Heart right ventricle (tissue), 16 donors: ENCODE results near the gene ETF1. TPM values are rescaled to one million over a fixed set of nuclear protein-coding genes. Genes with fewer than 3 reads are reported as not detected.

Experiments used
- ATAC-seq, 8 donors: fragments of 200-7000 bp; cut with Tn5 transposase; one replicate each; pipeline ENCODE4 v1.9.1; 2020; ENCODE audit warnings: mild to moderate bottlenecking in 8 of 8, moderate library complexity in 8 of 8, moderate number of reproducible peaks in 1 of 8
- DNase-seq, 2 donors: peaks; one replicate each; pipeline ENCODE4 v3.0.0-alpha.2; 2020
- H3K27ac ChIP-seq, 10 donors: fragments of 200-600 bp; sonication (generic) in 2 of 10; one replicate each; pipeline versions ENCODE4 v1.5.0 to v1.8.0; 2020 to 2022; ENCODE audit warnings: mild to moderate bottlenecking in 3 of 10
- H3K27me3 ChIP-seq, 7 donors: fragments of 200-600 bp; one replicate each; pipeline ENCODE4 v1.8.0; 2021 to 2022; ENCODE audit warnings: mild to moderate bottlenecking in 2 of 7
- H3K36me3 ChIP-seq, 9 donors: fragments of 200-600 bp; sonication (generic) in 1 of 9; one replicate each; pipeline versions ENCODE4 v1.5.0 to v1.8.0; 2020 to 2022; ENCODE audit warnings: mild to moderate bottlenecking in 2 of 9
- H3K4me1 ChIP-seq, 9 donors: fragments of 200-600 bp; sonication (generic) in 1 of 9; one replicate each; pipeline versions ENCODE4 v1.5.0 to v1.8.0; 2020 to 2022; ENCODE audit warnings: mild to moderate bottlenecking in 4 of 9
- H3K4me3 ChIP-seq, 10 donors: fragments of 200-600 bp; sonication (generic) in 2 of 10; one replicate each; pipeline versions ENCODE4 v1.5.0 to v1.8.0; 2020 to 2022; ENCODE audit warnings: mild to moderate bottlenecking in 7 of 10, moderate library complexity in 2 of 10
- H3K9me3 ChIP-seq, 11 donors: fragments of 200-600 bp in 10 of 11; sonication (generic) in 2 of 11; one replicate each; pipeline versions ENCODE4 v1.5.0 to v1.8.0; 2013 to 2022; ENCODE audit warnings: mild to moderate bottlenecking in 2 of 11, control low read depth in 1 of 11, moderate library complexity in 1 of 11
- WGBS, 2 donors: extraction: QIAGEN DNeasy Blood & Tissue Kit; methylation state at CpG; one replicate each; pipeline ENCODE4 v1.1.7; 2013; ENCODE audit warnings: inconsistent platforms in 1 of 2; 5-methylcytosine and 5-hydroxymethylcytosine counted together
- intact Hi-C, 10 donors: fragments of 100-400 bp; cut with DNase I; formaldehyde crosslinking; loops; one replicate each; pipeline versions ENCODE4 v1.11.1 to v1.14.2; 2022
- polyA plus RNA-seq, 2 donors: library from polyadenylated mRNA; stranded (reverse); fragments of 200-250 nt; gene quantifications; one replicate each; pipeline ENCODE4 v1.2.3, GENCODE V29; 2013
- total RNA-seq, 10 donors: library from RNA; stranded (reverse); fragmentation: NEBNext Ultra II Directional in 3 of 10; extraction: Animal tissue kit (Norgen Biotek cat#: 25700) in 3 of 10; gene quantifications; one replicate each; pipeline versions ENCODE4 v1.2.1 to v1.2.4, GENCODE V29; 2021 to 2023
- TF ChIP-seq, protein P1 (sequence below), 9 donors: fragments of 200-600 bp; sonication (generic) in 2 of 9; IDR thresholded peaks; one replicate each; pipeline versions ENCODE4 v1.5.0 to v1.8.0; 2021 to 2022; ENCODE audit warnings: antibody characterized with exemption in 9 of 9, mild to moderate bottlenecking in 5 of 9, moderate library complexity in 1 of 9
- donor health status: Arrhythmogenic right ventricular cardiomyopathy.
- donor health status: ischemic (EF 13 %, LVEDD 7.1; RV severe dilation, severe dysfunction).
- donor health status: healthy with polysubstance abuse.
- donor health status: DM: no; HTN: yes; CAD: no.
- donor health status: DM: no; HTN: no; CAD: no.
- donor health status: ischemic (EF 25% LVEDD 6.9; RV normal size, moderate dysfunction).
- donor health status: ischemic (EF 25% LVEDD 5.7; RV mildly dilated, moderate dysfunction).
- donor health status: healthy.
- donor health status: DM: yes; HTN: yes; CAD: no.
- donor health status: Ischemic cardiomyopathy.
- donor health status: ischemic (EF 35%, LVEDD 5.7; RV mildly dilated, moderate dysfunction).
- donor health status: nonischemic (EF 11% LVEDD 7.7; RV severe dilation, severe dysfunction).
- donor health status: DM: yes; HTN: yes; CAD: no.
- donor health status: PGD.
- donor health status: ischemic (EF 29% LVEDD 5.4; RV normal size, mild dysfunction).
- donor health status: nonischemic (EF 23%, LVEDD 6.1; RV moderate dilation, normal function).

The ETF1 gene
- total and polyA plus RNA-seq, 12 donors, result 17.9 to 113 (median 82.8) TPM

DNA sequence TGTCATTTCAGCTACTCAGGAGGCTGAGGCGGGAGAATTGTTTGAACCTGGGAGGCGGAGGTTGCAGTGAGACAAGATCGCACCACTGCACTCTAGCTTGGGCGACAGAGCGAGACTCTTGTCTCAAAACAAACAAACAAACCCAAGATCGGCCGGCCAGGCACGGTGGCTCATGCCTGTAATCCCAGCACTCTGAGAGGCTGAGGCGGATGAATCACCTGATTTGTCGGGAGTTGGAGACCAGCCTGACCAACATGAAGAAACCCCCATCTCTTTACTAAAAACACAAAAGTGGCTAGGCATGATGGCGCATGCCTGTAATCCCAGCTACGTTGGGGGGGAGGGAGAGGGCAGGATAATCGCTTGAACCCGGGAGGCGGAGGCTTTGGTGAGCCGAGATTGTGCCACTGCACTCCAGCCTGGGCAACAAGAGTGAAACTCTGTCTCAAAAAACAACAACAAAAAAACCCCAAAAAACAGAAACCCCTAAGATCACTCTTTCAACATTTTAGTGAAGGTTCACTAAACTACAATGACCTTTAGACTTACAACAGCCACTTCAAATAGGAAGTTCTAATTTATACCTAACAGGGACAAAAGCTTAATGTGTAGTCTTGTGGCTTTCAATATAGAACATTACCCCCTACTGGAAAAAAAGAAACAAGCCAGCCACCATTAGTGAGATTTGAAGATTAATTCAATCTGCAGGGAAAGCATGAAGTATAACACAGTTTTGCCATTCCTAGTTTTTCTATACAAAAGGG, 25.2 kb upstream of the ETF1 start:
- Histone ChIP-seq H3K4me1 (peaks cover 0 to 44% (median 16%) of the 10 kb centered on the region in 9 donors), H3K27me3 (no peaks in the 10 kb centered on the region), H3K36me3 (peaks cover 3 to 100% (median 93%) of the 10 kb centered on the region in 9 donors), H3K27ac (no peak overlapping the region), H3K4me3 (no peak overlapping the region), H3K9me3 (no peaks in the 10 kb centered on the region)
- no peak for DNase-seq
- WGBS, 2 donors, result 85 to 87% methylated on average over 16 of the region's 16 CpGs
- TF ChIP-seq, protein P1, sequence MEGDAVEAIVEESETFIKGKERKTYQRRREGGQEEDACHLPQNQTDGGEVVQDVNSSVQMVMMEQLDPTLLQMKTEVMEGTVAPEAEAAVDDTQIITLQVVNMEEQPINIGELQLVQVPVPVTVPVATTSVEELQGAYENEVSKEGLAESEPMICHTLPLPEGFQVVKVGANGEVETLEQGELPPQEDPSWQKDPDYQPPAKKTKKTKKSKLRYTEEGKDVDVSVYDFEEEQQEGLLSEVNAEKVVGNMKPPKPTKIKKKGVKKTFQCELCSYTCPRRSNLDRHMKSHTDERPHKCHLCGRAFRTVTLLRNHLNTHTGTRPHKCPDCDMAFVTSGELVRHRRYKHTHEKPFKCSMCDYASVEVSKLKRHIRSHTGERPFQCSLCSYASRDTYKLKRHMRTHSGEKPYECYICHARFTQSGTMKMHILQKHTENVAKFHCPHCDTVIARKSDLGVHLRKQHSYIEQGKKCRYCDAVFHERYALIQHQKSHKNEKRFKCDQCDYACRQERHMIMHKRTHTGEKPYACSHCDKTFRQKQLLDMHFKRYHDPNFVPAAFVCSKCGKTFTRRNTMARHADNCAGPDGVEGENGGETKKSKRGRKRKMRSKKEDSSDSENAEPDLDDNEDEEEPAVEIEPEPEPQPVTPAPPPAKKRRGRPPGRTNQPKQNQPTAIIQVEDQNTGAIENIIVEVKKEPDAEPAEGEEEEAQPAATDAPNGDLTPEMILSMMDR (IDR thresholded peaks at IDR 0.05), result no peak
- intact Hi-C loops, result loop anchor here in 1 of 10 donors (10.0 kb wide), 1 partner anchor 767 kb away; no protein-coding TSS in a partner anchor
- ATAC-seq, result no peak

DNA sequence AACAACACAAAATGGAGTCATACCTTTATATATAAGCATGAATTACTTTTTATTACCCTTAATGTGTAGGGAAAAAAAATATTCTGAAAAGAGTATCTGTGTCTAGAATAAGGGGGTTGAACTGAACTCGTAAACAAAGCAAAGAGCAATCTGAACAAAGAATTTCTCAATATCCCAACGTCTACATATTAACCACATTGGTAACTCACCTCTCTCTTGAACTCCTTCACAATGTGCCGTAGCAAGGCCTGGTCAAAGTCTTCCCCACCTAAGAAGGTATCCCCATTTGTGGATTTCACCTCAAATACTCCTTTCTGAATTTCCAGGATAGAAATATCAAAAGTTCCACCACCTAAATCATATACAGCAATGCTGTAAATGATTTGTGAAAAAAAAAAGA, 23.8 kb upstream of the ETF1 start:
- 84 to 87% methylated on average over 3 of the region's 3 CpGs for WGBS, 2 donors
- TF ChIP-seq, protein P1 (IDR thresholded peaks at IDR 0.05), result no peak

DNA sequence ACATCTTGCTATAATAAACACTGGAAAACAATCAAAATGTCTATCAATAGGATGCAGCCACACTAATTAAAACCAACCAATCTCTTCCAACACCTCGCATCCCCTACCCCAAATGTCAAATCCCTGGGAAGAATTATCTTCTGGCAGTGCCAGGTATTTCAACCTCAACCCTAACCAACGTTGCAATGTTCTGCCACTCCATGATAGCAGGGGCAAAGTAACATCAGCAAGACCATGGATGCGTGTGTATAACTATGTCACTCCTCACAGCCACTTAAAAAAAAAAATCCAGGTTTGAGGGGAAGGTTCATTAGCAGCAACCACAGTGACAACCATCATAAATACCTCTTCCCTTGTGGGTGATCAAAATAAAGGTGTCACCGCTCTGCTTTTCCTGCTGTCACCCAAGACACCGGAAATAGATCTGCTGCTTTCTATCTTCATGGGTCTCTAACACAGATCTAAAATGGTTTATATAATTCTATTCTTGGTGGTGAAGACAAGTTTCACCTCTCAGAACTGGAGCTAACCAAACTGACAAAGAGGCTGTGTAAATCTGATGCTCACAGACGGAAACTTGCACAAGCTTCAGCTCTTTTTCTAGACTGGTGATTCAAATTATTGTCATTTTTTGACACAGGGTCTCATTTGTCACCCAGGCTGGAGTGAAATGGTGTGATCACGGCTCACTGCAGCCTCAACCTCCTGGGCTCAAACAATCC, 22.2 kb upstream of the ETF1 start:
- H3K4me1 ChIP-seq, result peaks cover 0 to 37% (median 10%) of the 10 kb centered on the region in 9 donors
- ATAC-seq (no peak), DNase-seq (no peak)
- 80 to 82% methylated on average over 7 of the region's 7 CpGs for WGBS, 2 donors
- intact Hi-C loops, result loop anchor here in 1 of 10 donors (10.0 kb wide), 1 partner anchor 770 kb away; no protein-coding TSS in a partner anchor
- H3K9me3 ChIP-seq, result no peaks in the 10 kb centered on the region
- TF ChIP-seq, protein P1 (IDR thresholded peaks at IDR 0.05), result no peak
- no peaks in the 10 kb centered on the region for H3K27me3 ChIP-seq
- peaks cover 3 to 100% (median 81%) of the 10 kb centered on the region in 9 donors for H3K36me3 ChIP-seq
- H3K27ac ChIP-seq, result peak overlapping the region in 1 of 10 donors; percentile 48
- no peak overlapping the region for H3K4me3 ChIP-seq

More for the DNA sequence above, 23.8 kb upstream of the ETF1 start:
- DNase-seq (no peak), ATAC-seq (no peak)
- Histone ChIP-seq H3K27me3 (no peaks in the 10 kb centered on the region), H3K4me3 (no peak overlapping the region), H3K9me3 (no peaks in the 10 kb centered on the region), H3K27ac (no peak overlapping the region), H3K36me3 (peaks cover 3 to 100% (median 82%) of the 10 kb centered on the region in 9 donors), H3K4me1 (peaks cover 0 to 38% (median 10%) of the 10 kb centered on the region in 9 donors)
- intact Hi-C loops, result loop anchor here in 1 of 10 donors (10.0 kb wide), 1 partner anchor 768 kb away; no protein-coding TSS in a partner anchor

DNA sequence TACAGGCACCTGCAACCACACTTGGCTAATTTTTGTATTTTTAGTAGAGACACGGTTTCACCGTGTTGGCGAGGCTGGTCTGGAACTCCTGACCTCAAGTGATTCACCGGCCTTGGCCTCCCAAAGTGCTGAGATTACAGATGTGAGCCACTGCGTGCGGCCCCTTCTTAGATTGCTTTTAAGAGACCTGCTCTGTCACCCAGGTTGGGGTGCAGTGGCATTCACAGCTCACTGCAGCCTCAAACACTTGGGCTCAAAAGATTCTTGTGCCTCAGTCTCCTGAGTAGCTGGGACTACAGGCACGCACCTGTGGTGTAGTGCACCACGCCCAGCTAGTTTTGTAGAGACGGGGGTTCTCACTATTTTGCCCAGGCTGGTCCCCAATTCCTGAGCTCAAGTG, 21.2 kb upstream of the ETF1 start:
- peaks cover 3 to 100% (median 84%) of the 10 kb centered on the region in 9 donors for H3K36me3 ChIP-seq
- H3K27ac ChIP-seq, result no peak overlapping the region
- no peak overlapping the region for H3K4me3 ChIP-seq
- ATAC-seq, result peak in 1 of 8 donors; percentile 11
- 82 to 92% methylated on average over 9 of the region's 9 CpGs for WGBS, 2 donors
- H3K4me1 ChIP-seq, result peaks cover 0 to 27% (median 3%) of the 10 kb centered on the region in 9 donors
- TF ChIP-seq, protein P1 (IDR thresholded peaks at IDR 0.05), result no peak
- no peaks in the 10 kb centered on the region for H3K27me3 ChIP-seq
- no peak for DNase-seq
- no peaks in the 10 kb centered on the region for H3K9me3 ChIP-seq
- intact Hi-C loops, result loop anchor here in 1 of 10 donors (10.0 kb wide), 1 partner anchor 771 kb away; no protein-coding TSS in a partner anchor
